ENCODE data around the gene SLC16A10. TPM values are rescaled to one million over a fixed set of nuclear protein-coding genes. Genes with fewer than 3 reads are reported as not detected.

SLC16A10 gene
- total and polyA plus RNA-seq, 2 of the 13 experiments (the other 11 are each of a cell fraction or from before 2014, with no cell fraction given), result 8.2 to 20.1 TPM

- TF ChIP-seq AFF4 (CRISPR knock-in tag; IDR thresholded peaks at IDR 0.05), result no peak
- TF ChIP-seq PATZ1 (CRISPR knock-in tag; IDR thresholded peaks at IDR 0.05), result peak; percentile 79
- TF ChIP-seq YEATS4 (CRISPR knock-in tag; IDR thresholded peaks at IDR 0.05; ENCODE audit: borderline replicate concordance), result peak; percentile 27; the same call in 1 of the 2 replicates
- no peak for TF ChIP-seq FOXM1 (CRISPR knock-in tag; IDR thresholded peaks at IDR 0.05)
- TF ChIP-seq DRAP1 (CRISPR knock-in tag; IDR thresholded peaks at IDR 0.05), result peak; percentile 94
- TF ChIP-seq TERF1 (CRISPR knock-in tag; IDR thresholded peaks at IDR 0.05), result no peak
- peak; percentile 38; the same call in 1 of the 2 replicates for TF ChIP-seq ZNF768 (CRISPR knock-in tag; IDR thresholded peaks at IDR 0.05)
- peak; percentile 85 for TF ChIP-seq SP4 (CRISPR knock-in tag; IDR thresholded peaks at IDR 0.05)
- peak; percentile 49 for TF ChIP-seq POGZ (CRISPR knock-in tag; IDR thresholded peaks at IDR 0.05)
- peak; percentile 41 for TF ChIP-seq YY1 (IDR thresholded peaks at IDR 0.05; ENCODE audit: insufficient read depth, insufficient replicate concordance, low read depth, low read length)
- TF ChIP-seq ARID2 (CRISPR knock-in tag; IDR thresholded peaks at IDR 0.05; ENCODE audit: borderline replicate concordance), result no peak
- TF ChIP-seq ATF4 (CRISPR knock-in tag; IDR thresholded peaks at IDR 0.05), result no peak
- 0 out of 2 replicates have a peak, but pooled peaks have one; percentile 32 for TF ChIP-seq ZFX (CRISPR knock-in tag; IDR thresholded peaks at IDR 0.05; ENCODE audit: low read depth)
- peak; percentile 48; the same call in 1 of the 2 replicates for TF ChIP-seq GATA4 (IDR thresholded peaks at IDR 0.05; ENCODE audit: borderline replicate concordance, low read depth)
- TF ChIP-seq NR0B2 (CRISPR knock-in tag; IDR thresholded peaks at IDR 0.05), result 0 out of 2 replicates have a peak, but pooled peaks have one; percentile 42
- TF ChIP-seq RFXAP (CRISPR knock-in tag; IDR thresholded peaks at IDR 0.05; ENCODE audit: borderline replicate concordance), result 0 out of 2 replicates have a peak, but pooled peaks have one; percentile 11
- TF ChIP-seq SAFB2 (CRISPR knock-in tag; IDR thresholded peaks at IDR 0.05; ENCODE audit: borderline replicate concordance, low read depth), result 0 out of 2 replicates have a peak, but pooled peaks have one; percentile 42
- peak; percentile 50; the same call in 1 of the 2 replicates for TF ChIP-seq ZFY (CRISPR knock-in tag; IDR thresholded peaks at IDR 0.05)
- 0 out of 2 replicates have a peak, but pooled peaks have one; percentile 32 for TF ChIP-seq ZNF274 (CRISPR knock-in tag; IDR thresholded peaks at IDR 0.05)
- no peak for TF ChIP-seq ZNF792 (CRISPR knock-in tag; IDR thresholded peaks at IDR 0.05)
Observed at GRCh38 chr6:111087106-111087835, at the start of gene SLC16A10 (continued).
